ENCODE results near the gene DISC1.

Gene DISC1

DNA sequence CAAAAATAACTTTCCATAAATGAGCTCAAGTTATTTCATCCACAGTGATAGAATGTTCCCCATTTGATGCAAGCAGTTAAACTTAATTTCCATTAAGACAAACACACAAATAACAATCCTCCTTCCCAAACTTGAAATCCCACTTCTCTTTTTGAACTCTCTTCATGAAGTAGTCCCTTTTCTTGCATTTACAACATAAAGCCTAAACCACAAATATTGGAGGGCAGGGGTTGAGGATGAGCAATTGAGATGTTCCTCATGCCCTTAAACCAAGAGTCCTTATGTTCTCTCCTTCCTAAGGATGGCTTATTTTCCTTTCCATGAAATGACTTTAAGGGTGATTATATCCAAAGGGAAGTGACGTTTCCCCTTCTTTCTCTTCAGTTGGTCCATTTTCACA lies 228.8 kb downstream of the DISC1 start:
- no peak for DNase-seq (ENCODE audit: low read depth, low spot score)

DNA sequence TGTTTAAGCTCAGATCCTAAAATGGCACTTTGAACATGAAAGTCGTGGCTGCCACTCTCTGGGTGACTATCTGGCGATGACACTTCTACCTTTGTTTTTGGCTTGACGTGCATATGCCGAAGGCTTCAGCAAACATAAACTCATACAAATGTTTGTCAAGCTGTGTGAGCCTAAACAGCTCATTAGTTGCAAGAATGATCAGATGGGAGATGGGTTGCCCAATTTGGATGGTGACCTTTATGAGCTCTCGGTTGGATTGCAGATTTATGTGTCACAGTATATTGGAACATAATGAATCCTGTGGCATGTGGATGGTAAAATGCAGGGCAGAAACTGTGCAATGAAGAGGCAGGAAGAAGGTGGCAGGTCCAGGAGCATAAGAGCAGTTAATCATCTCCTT lies 229.3 kb downstream of the DISC1 start:
- no peak for DNase-seq (ENCODE audit: low read depth, low spot score)

GRCh38 chr1:231856426-231856825 lies 229.8 kb downstream of the DISC1 start:
- no peak for DNase-seq (ENCODE audit: low read depth, low spot score)

DNA sequence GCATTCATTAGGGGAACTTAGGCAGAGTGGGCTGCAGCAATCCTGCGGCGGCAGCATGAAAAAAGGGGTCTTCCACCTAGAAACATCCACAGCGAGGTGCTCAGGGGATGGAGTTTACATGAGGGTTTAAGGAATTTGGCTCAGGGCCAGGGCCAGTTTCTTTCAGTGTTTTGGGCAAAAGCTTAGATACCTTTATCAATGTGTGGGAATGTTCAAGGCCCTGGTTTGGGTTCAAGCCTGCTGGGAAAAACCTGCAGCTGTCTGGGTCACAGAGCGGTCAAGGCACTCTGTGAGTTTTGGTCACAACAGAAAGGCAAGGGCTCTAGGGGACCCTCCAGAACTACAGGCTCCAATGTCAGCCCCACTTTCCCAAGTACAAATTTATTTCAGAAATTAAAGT lies 230.3 kb downstream of the DISC1 start:
- no peak for DNase-seq (ENCODE audit: low read depth, low spot score)

- no peak for DNase-seq (ENCODE audit: low read depth, low spot score)
Observed at GRCh38 chr1:231857609-231858135, 231.1 kb downstream of the DISC1 start.

DNA sequence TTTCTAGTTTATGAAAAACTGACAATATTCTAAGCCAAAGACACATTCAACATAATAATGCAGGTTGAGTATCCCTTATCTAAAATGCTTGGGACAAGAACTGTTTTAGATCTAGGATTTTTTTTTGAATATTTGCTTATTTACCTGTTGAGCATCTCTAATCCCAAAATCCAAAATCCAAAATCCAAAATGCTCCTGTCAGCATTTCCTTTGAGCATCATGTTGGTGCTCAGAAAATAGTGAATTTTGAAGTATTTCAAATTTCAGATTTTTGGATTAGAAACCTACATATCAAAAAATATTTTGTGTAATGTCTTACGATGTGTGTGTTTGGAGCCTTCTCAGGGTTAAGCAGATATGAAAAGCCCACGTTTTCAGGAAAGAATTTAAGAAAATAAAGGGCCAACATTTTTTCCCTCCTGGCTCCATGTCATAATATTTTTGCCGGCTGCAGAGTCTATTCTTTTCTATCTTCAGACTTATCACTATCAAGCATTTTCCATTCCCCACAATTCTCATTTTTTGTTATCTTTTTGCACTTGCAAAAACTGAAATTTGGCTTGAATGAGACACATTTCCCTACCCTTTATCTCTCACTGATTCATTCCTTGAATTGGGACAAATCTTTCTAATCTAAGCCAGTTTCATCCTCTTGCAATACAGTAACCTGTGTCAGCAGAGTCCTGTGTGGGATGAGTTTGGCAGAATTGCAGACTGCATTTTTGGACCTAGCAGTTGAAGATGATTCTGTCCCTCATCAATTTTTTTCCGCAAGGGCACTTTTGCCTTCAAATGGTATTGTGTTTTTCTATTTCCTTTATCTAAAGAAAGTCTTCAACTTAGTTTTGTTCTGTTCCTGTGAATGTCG lies 233.9 kb downstream of the DISC1 start:
- DNase-seq (ENCODE audit: low read depth, low spot score): no peak

DNA sequence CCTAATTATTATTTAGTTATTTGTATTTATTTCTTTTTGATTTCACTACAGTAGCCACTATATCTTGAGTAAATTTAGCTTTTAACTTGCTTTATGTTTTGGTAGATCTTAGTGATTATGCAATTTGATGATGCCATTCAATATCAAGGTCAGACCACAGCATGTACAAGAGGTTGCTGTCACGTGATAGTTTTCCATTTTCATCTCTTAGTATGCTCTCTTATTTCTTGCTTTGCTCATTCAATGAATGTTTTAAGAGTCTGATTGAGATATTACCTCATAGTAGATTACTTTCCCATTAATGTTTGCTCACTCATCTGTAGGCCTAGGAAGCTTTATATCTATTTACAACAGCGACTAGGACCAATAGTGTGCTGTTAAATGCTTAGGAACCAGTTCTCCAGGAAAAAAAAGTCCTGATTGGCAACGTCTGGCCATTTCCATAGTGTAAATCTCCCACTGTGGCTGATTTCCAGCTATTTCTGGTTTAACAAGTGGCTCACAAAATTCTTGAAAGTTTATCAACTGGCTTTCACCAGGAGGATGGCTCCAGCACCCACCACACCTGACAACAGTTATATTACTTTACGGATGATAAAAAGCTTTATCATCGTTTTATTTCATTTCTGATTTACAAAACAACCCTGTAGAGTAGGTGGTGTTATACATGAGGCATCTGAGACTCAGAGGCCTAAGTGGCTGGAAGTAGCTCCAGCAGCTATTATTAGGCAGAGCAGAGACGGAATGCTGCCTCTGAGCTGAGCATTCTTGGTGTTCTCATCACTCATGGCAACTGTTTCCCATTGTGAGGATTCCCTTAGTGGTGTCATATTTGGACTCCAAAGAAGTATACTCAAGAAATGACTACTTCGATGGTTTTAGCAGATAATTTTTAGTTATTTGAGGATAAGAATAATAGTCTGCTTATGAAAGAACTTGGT lies 235.2 kb downstream of the DISC1 start:
- DNase-seq (ENCODE audit: low read depth, low spot score): no peak

DNA sequence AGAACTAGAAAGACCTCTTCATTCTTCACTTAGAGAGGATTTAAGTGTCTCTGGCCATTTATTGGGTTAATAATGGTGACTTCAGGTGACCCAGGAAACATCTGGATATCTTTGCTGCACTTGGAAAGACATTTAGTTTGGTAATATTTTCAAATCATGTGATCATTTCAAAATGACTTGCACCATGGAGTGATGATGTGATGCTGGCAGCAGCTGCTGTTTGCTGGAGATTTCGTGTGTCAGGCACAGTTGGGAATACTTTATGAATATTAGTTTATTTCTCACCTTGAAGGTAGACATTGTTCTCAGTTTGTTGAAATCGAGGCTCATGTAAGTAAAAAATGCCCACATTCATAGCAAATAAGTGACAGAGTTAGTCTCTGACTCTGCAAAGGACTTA lies 236.0 kb downstream of the DISC1 start:
- DNase-seq (ENCODE audit: low read depth, low spot score): no peak

DNA sequence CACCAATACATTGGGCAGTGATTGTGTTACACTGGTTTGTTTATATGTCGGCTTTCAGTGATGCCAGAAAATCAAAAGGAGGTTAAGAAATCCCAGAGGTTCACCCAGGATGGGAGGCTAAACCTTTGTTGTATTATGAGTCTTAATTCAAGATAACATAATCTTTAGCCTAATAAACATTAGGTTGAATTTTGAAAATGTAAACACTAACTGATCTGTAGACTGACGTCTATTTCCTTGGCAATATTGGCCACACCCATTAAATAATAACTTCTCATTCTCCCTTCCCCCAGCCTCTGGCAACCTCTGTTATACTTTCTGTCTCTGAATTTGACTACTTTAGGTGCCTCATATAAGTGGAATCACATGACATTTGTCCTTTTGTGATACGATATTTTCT lies 238.7 kb downstream of the DISC1 start:
- no peak for DNase-seq (ENCODE audit: low read depth, low spot score)

- peak; percentile 15 for DNase-seq (ENCODE audit: low read depth, low spot score)
Observed at GRCh38 chr1:231866392-231867331, 240.1 kb downstream of the DISC1 start.

GRCh38 chr1:231867607-231868006 lies 241.0 kb downstream of the DISC1 start:
- no peak for DNase-seq (ENCODE audit: low read depth, low spot score)

GRCh38 chr1:231869364-231869763 lies 242.8 kb downstream of the DISC1 start:
- no peak for DNase-seq (ENCODE audit: low read depth, low spot score)

GRCh38 chr1:231871471-231871870 lies 244.9 kb downstream of the DISC1 start:
- DNase-seq (ENCODE audit: low read depth, low spot score): no peak

- DNase-seq (ENCODE audit: low read depth, low spot score): no peak
Observed at GRCh38 chr1:231871878-231872277, 245.3 kb downstream of the DISC1 start.

DNA sequence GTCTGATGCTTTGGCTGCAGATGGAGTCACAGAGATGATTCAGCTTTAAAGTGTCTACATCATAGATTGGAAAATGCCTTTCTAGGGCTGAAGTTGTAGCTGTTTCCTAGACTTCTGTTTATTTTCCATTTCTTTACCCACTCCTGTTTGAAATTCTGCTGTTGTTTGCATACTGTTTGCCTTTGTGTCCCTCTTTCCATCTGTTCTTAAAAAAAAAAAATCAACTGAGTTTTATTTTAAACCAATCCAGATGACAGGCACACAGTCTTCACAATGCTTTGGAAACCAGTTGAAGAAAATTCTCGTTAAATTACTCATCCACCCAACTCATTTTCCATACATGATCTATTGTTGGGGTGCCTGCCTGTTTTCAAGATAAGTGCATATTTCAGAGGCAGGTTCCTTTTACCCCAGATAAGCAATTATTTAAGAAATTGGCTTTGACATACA lies 245.9 kb downstream of the DISC1 start:
- no peak for DNase-seq (ENCODE audit: low read depth, low spot score)

- DNase-seq (ENCODE audit: low read depth, low spot score): no peak
Observed at GRCh38 chr1:231878737-231879136, 252.1 kb downstream of the DISC1 start.

- no peak for DNase-seq (ENCODE audit: low read depth, low spot score)
Observed at GRCh38 chr1:231879296-231879695, 252.7 kb downstream of the DISC1 start.

- no peak for DNase-seq (ENCODE audit: low read depth, low spot score)
Observed at GRCh38 chr1:231882333-231882732, 255.7 kb downstream of the DISC1 start.

- no peak for DNase-seq (ENCODE audit: low read depth, low spot score)
Observed at GRCh38 chr1:231882790-231883189, 256.2 kb downstream of the DISC1 start.

GRCh38 chr1:231883382-231883781 lies 256.8 kb downstream of the DISC1 start:
- no peak for DNase-seq (ENCODE audit: low read depth, low spot score)

- DNase-seq (ENCODE audit: low read depth, low spot score): no peak
Observed at GRCh38 chr1:231885209-231885854, 258.7 kb downstream of the DISC1 start.

Measured in activated CD4-positive, CD25-positive, alpha-beta regulatory T cell treated with anti-CD3 and anti-CD28 coated beads, Interleukin-2, amount 50 U/mL, for 16 hours (primary cell).